B cell (primary cell): ENCODE results near the gene CNKSR3. TPM values are rescaled to one million over a fixed set of nuclear protein-coding genes. Genes with fewer than 3 reads are reported as not detected.

Experiments
- ATAC-seq: fragments of 200-7000 bp; cut with Tn5 transposase; one replicate; pipeline ENCODE4 v1.10.0; 2021; ENCODE audit warnings: low read depth, mild to moderate bottlenecking, moderate number of reproducible peaks, moderate library complexity
- CTCF ChIA-PET: fragments of 350-600 bp; sonication (Branson Sonifier 250); formaldehyde crosslinking; loops from one replicate; lab custom pipeline; 2021; ENCODE audit warnings: antibody characterized with exemption, inconsistent platforms; lab: Charles Lee
- POLR2A ChIA-PET: fragments of 350-600 bp; sonication (Branson Sonifier 250); formaldehyde crosslinking; loops from one replicate; lab custom pipeline; 2021; ENCODE audit warnings: antibody characterized with exemption; lab: Charles Lee
- DNase-seq: peaks from one replicate; pipeline ENCODE4 v3.0.0; 2013
- H2AFZ ChIP-seq: 2 replicates; pipeline ENCODE4 v1.6.1; 2012; ENCODE audit warnings: mild to moderate bottlenecking, low read depth, low read length; ENCODE audit not compliant: insufficient read depth, poor library complexity, severe bottlenecking
- H3K27ac ChIP-seq, 2 donors: 1 replicate in 1 of 2; 2 replicates in 1 of 2; pipeline ENCODE4 v1.5.1; 2012 to 2013; ENCODE audit warnings: low read length in 2 of 2, mild to moderate bottlenecking in 2 of 2, moderate library complexity in 1 of 2
- H3K27me3 ChIP-seq, 4 experiments: fragments of 200-600 bp in 1 of 4; sonication (generic) in 1 of 4; replicated peaks in 1 of 4; 1 replicate in 2 of 4; 2 replicates in 2 of 4; pipeline versions ENCODE4 v1.6.1 to v1.7.0; 2013 to 2016; ENCODE audit warnings: low read length in 3 of 4, mild to moderate bottlenecking in 2 of 4, mixed read lengths in 1 of 4, moderate library complexity in 1 of 4; ENCODE audit not compliant: insufficient read depth in 4 of 4, control insufficient read depth in 3 of 4; ENCODE audit errors: control extremely low read depth in 1 of 4
- H3K36me3 ChIP-seq, 2 experiments: replicated peaks in 1 of 2; 1 replicate in 1 of 2; 2 replicates in 1 of 2; pipeline versions ENCODE4 v1.6.1 to v1.7.1; 2013; ENCODE audit warnings: low read length in 1 of 2; ENCODE audit not compliant: insufficient read depth in 2 of 2, control insufficient read depth in 1 of 2; ENCODE audit errors: control extremely low read depth in 1 of 2, extremely low read depth in 1 of 2
- H3K4me1 ChIP-seq, 2 donors: fragments of 200-600 bp in 1 of 2; sonication (generic) in 1 of 2; 1 replicate in 1 of 2; 2 replicates in 1 of 2; pipeline versions ENCODE4 v1.5.1 to v1.6.1; 2013 to 2017; ENCODE audit warnings: low read length in 2 of 2; ENCODE audit not compliant: control insufficient read depth in 2 of 2, insufficient read depth in 2 of 2
- H3K4me2 ChIP-seq: replicated peaks from 2 replicates; pipeline ENCODE3; 2012; ENCODE audit warnings: mild to moderate bottlenecking, low read depth, low read length; ENCODE audit not compliant: poor library complexity, severe bottlenecking
- H3K4me3 ChIP-seq, 5 experiments: fragments of 200-600 bp in 1 of 5; sonication (generic) in 1 of 5; 1 replicate in 3 of 5; 2 replicates in 2 of 5; pipeline versions ENCODE4 v1.5.1 to v1.7.0; 2011 to 2016; ENCODE audit warnings: low read length in 4 of 5, mild to moderate bottlenecking in 4 of 5, low read depth in 2 of 5, control low read depth in 1 of 5, moderate library complexity in 1 of 5; ENCODE audit not compliant: insufficient read depth in 1 of 5; ENCODE audit errors: control extremely low read depth in 1 of 5, extremely low read depth in 1 of 5
- H3K79me2 ChIP-seq: fragments of 200-600 bp; sonication (generic); one replicate; pipeline ENCODE4 v1.6.0; 2016; ENCODE audit warnings: low read length; ENCODE audit not compliant: control insufficient read depth, insufficient read depth
- H3K9ac ChIP-seq: fragments of 200-600 bp; sonication (generic); 2 replicates; pipeline ENCODE4 v1.6.1; 2017; ENCODE audit warnings: mild to moderate bottlenecking, low read length, moderate library complexity
- H3K9me3 ChIP-seq, 3 donors: one replicate each; pipeline versions ENCODE4 v1.6.1 to v1.7.1; 2013; ENCODE audit warnings: low read length in 2 of 3; ENCODE audit not compliant: control insufficient read depth in 2 of 3, insufficient read depth in 1 of 3; ENCODE audit errors: control extremely low read depth in 1 of 3
- H4K20me1 ChIP-seq: 2 replicates; pipeline ENCODE4 v1.6.0; 2012; ENCODE audit warnings: mild to moderate bottlenecking, low read length; ENCODE audit not compliant: insufficient read depth, control insufficient read depth, poor library complexity, severe bottlenecking
- H3K27ac Mint-ChIP-seq: one replicate; pipeline ENCODE4 v1.8.0; 2021; ENCODE audit warnings: mixed read lengths
- H3K27me3 Mint-ChIP-seq: one replicate; pipeline ENCODE4 v1.8.0; 2021; ENCODE audit warnings: mixed read lengths
- H3K4me1 Mint-ChIP-seq: one replicate; pipeline ENCODE4 v1.8.0; 2021; ENCODE audit warnings: mixed read lengths
- H3K4me3 Mint-ChIP-seq: one replicate; pipeline ENCODE4 v1.8.0; 2021; ENCODE audit warnings: mixed read lengths
- H3K9me3 Mint-ChIP-seq: one replicate; pipeline ENCODE4 v1.8.0; 2022; ENCODE audit warnings: mixed read lengths; ENCODE audit not compliant: insufficient read depth
- EZH2 ChIP-seq: IDR thresholded peaks from 2 replicates; pipeline ENCODE4 v1.6.1; 2012; ENCODE audit warnings: borderline replicate concordance, low read depth, mild to moderate bottlenecking, moderate library complexity, low read length; ENCODE audit not compliant: insufficient read depth, poor library complexity, severe bottlenecking
- WGBS: methylation state at CpG from one replicate; pipeline ENCODE4 v1.1.5; 2013; ENCODE audit warnings: missing lambda C conversion rate; ENCODE audit not compliant: insufficient coverage; 5-methylcytosine and 5-hydroxymethylcytosine counted together
- intact Hi-C: fragments of 100-400 bp; cut with micrococcal nuclease; formaldehyde crosslinking; loops from one replicate; pipeline ENCODE4 v1.10.0; 2022
- polyA plus RNA-seq: library from polyadenylated mRNA; depleted of rRNA; stranded (reverse); fragments of >200 nt; gene quantifications from 2 replicates; pipeline ENCODE4 v1.2.3, GENCODE V29; 2012
- total RNA-seq, 2 donors: library from RNA; stranded (reverse); fragments of 120-200 nt in 1 of 2; gene quantifications; 1 replicate in 1 of 2; 2 replicates in 1 of 2; pipeline versions ENCODE4 v1.2.3 to v1.2.4, GENCODE V29; 2013 to 2022
- TF ChIP-seq, protein P1 (sequence below): fragments of 200-600 bp; IDR thresholded peaks from one replicate; pipeline ENCODE4 v1.8.0; 2022; ENCODE audit warnings: antibody characterized with exemption, mild to moderate bottlenecking

CNKSR3 gene
- total and polyA plus RNA-seq, 2 donors (not counting 1 experiment from before 2014, with no cell fraction given): not detected

GRCh38 chr6:154434662-154435061 lies 75.8 kb downstream of the CNKSR3 start:
- Mint-ChIP-seq H3K27me3 (no peaks in the 10 kb centered on the region), H3K27ac (no peak overlapping the region), H3K4me1 (no peaks in the 10 kb centered on the region), H3K4me3 (no peak overlapping the region), H3K9me3 (no peaks in the 10 kb centered on the region)
- Histone ChIP-seq H3K4me3 (no peak overlapping the region), H2AFZ (no peak overlapping the region), H3K9ac (no peak overlapping the region), H3K27me3 (peaks cover 0 to 4% (median 1%) of the 10 kb centered on the region in 4 experiments), H3K4me1 (no peaks in the 10 kb centered on the region), H3K79me2 (no peaks in the 10 kb centered on the region), H3K27ac (no peak overlapping the region), H4K20me1 (no peaks in the 10 kb centered on the region), H3K4me2 (no peak overlapping the region), H3K9me3 (peaks cover 0 to 4% (median 0%) of the 10 kb centered on the region in 3 donors), H3K36me3 (no peaks in the 10 kb centered on the region)
- ATAC-seq (no peak), DNase-seq (no peak)
- intact Hi-C loops: no loop called here
- POLR2A ChIA-PET: no interaction called here
- no CpG with 5 or more reads among the region's 3 CpGs for WGBS
- CTCF ChIA-PET: no interaction called here
- no peak for TF ChIP-seq EZH2
- TF ChIP-seq, protein P1, sequence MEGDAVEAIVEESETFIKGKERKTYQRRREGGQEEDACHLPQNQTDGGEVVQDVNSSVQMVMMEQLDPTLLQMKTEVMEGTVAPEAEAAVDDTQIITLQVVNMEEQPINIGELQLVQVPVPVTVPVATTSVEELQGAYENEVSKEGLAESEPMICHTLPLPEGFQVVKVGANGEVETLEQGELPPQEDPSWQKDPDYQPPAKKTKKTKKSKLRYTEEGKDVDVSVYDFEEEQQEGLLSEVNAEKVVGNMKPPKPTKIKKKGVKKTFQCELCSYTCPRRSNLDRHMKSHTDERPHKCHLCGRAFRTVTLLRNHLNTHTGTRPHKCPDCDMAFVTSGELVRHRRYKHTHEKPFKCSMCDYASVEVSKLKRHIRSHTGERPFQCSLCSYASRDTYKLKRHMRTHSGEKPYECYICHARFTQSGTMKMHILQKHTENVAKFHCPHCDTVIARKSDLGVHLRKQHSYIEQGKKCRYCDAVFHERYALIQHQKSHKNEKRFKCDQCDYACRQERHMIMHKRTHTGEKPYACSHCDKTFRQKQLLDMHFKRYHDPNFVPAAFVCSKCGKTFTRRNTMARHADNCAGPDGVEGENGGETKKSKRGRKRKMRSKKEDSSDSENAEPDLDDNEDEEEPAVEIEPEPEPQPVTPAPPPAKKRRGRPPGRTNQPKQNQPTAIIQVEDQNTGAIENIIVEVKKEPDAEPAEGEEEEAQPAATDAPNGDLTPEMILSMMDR: no peak

GRCh38 chr6:154433477-154434241 lies 76.8 kb downstream of the CNKSR3 start:
- POLR2A ChIA-PET: no interaction called here
- Histone ChIP-seq H3K79me2 (no peaks in the 10 kb centered on the region), H3K36me3 (no peaks in the 10 kb centered on the region), H3K9ac (no peak overlapping the region), H3K9me3 (peaks cover 0 to 4% (median 0%) of the 10 kb centered on the region in 3 donors), H3K4me2 (no peak overlapping the region), H3K4me3 (no peak overlapping the region), H3K27ac (no peak overlapping the region), H3K27me3 (peaks cover 0 to 4% (median 1%) of the 10 kb centered on the region in 4 experiments), H3K4me1 (no peaks in the 10 kb centered on the region), H2AFZ (no peak overlapping the region), H4K20me1 (no peaks in the 10 kb centered on the region)
- no peak for DNase-seq
- TF ChIP-seq EZH2: no peak
- TF ChIP-seq, protein P1: no peak
- no peaks in the 10 kb centered on the region for H3K9me3 Mint-ChIP-seq
- no peak overlapping the region for H3K27ac Mint-ChIP-seq
- H3K27me3 Mint-ChIP-seq: no peaks in the 10 kb centered on the region
- no peak for ATAC-seq
- intact Hi-C loops: no loop called here
- WGBS: 91% methylated on average over 7 of the region's 8 CpGs
- H3K4me3 Mint-ChIP-seq: no peak overlapping the region
- H3K4me1 Mint-ChIP-seq: no peaks in the 10 kb centered on the region
- CTCF ChIA-PET: no interaction called here
